Subcutaneous adipose tissue (tissue), 4 donors: ENCODE measurements around the gene TIPARP. TPM values are rescaled to one million over a fixed set of nuclear protein-coding genes. Genes with fewer than 3 reads are reported as not detected.

Experiments
- CTCF ChIP-seq: fragments of 450-650 bp; IDR thresholded peaks from one replicate; pipeline ENCODE4 v1.5.1; 2016; ENCODE audit warnings: low read depth, mild to moderate bottlenecking, control low read depth, antibody characterized with exemption, moderate library complexity
- total RNA-seq, 4 donors: library from RNA; depleted of rRNA; stranded (reverse); fragments of >200 nt; gene quantifications; one replicate each; pipeline ENCODE4 v1.1.0, GENCODE V29; 2016

Gene TIPARP
- total RNA-seq, 4 donors from 2014 or later = 32.2 to 70.1 (median 43.6) TPM

- no peak for TF ChIP-seq CTCF
These were observed 24.7 kb upstream of the TIPARP start for GRCh38 chr3:156649681-156650080.

GRCh38 chr3:156654834-156655233 lies 19.6 kb upstream of the TIPARP start:
- no peak for TF ChIP-seq CTCF

- TF ChIP-seq CTCF = no peak
These were observed 18.4 kb upstream of the TIPARP start for GRCh38 chr3:156655819-156656550.

GRCh38 chr3:156657440-156657839 lies 16.9 kb upstream of the TIPARP start:
- TF ChIP-seq CTCF = no peak

- no peak for TF ChIP-seq CTCF
These were observed 16.3 kb upstream of the TIPARP start for GRCh38 chr3:156657862-156658731.

- TF ChIP-seq CTCF = no peak
These were observed 15.7 kb upstream of the TIPARP start for GRCh38 chr3:156658732-156659090.

GRCh38 chr3:156659260-156659659 lies 15.1 kb upstream of the TIPARP start:
- no peak for TF ChIP-seq CTCF
